Activated T-cell treated with anti-CD3 and anti-CD28 coated beads for 48 hours (primary cell): Measurements from ENCODE around the gene NTN1.

Experiments used
- DNase-seq: peaks from one replicate; pipeline ENCODE4 v3.0.0-alpha.2; 2020; ENCODE audit warnings: low read depth

The NTN1 gene

DNA sequence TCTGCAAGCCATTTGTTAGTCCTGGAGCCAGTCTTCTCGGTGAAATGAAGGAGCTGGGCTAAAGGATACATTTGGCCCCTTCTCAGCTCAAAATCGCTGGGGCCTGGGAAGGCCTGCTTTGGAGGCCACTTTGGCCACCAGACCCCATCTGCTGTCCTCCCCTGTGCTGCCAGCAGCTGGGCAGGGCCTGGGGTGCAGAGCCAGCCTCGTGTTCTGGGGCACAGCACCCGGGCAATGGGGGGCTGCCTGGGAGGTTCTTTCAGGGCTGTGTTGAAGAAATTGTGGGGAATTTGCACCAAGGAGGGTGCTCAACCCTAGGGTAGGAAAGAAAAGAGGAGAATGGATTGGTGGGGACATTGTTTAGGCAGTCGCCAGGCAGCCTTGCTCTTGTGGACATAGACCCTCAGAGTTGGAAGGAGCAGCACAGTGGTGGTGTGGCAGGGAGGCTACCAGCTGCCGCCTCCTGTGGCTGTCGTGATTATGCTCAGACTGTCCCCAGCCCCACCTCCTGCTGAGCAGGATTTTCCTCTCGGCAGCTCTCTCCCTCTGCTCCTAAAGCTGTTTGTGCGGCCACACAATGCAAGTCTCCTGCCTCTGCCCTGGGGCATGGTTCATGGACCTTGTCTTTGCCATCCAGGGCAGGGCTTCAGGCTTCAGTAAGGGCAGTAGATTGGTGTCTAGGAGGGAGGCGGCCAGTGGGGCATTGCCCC is 174.8 kb downstream of the NTN1 start:
- no peak for DNase-seq

DNA sequence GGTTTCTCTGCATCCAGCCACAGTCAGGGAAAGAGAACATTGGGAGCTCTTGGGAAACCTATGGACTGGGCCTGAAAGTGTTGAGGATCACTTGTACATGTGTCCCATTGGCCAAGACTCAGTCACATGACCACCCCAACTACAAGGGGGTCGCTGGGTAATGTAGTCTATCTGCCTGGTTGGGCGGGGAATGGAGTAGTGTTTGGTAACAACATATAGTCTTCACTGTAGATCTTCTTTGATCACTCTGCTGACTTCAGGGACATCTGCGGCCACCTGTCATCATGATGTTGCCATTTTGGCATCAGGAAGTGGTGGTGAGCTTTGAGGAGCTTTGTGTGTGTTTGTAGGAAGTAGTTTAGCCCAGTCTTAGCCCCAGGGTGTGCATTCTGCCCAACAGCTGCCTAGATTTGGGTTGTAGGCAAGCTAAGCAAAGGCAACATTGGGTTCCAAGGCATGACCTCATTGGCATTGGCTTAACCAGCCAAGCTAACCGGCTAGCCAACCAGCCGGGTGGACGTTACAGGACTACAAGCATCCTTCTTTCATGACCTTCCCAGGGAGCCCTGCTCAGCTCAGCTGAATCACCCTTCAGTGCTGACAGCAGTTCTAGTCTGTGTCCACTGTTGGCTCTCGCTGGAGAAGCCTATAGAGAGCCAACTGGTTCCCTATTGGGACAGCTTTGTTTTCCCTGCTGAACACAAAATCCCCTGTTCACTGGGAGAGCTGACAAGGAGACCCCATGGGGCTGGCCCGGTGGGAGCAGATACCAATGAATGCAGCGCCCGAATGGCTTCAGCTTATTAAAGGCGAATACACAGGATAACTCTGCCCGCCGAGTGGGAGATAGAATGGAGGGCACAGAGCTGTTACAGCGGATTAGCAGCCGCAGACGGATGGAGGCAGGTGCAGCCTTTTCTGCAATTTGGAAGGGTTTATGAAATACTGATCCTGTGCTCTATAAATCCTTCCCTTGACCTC is 178.6 kb downstream of the NTN1 start:
- no peak for DNase-seq

DNA sequence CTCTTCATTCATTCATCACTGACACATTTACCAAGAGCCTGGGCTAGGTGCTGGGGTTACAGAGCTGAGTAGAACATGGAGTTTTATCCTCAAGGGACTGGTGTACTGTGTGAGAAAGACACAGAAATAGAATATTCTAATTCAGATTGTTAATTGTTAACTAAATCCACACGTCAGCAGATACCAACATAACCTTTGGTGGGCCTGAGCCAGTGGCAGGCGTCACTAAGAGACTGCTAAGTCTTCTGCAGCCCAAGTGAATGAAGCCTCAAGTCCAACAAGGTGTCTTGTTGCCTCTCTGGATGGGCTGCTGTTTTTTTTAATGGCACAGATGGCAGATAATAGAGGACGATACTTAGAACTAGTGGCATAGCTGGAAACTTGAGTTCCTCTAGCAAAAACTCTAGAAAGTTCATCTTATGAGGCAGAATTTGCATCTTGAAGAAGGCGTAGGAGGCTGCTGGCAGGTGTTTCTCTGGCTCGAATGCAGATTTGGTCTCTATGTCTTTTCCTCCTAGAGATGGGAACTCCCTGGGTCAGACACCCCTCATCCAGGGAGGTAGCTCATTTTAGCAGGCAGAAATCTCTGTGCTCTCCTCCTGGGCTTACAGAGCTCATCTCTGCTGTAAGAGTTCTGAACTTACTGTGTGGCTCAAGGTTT is 179.5 kb downstream of the NTN1 start:
- no peak for DNase-seq

DNA sequence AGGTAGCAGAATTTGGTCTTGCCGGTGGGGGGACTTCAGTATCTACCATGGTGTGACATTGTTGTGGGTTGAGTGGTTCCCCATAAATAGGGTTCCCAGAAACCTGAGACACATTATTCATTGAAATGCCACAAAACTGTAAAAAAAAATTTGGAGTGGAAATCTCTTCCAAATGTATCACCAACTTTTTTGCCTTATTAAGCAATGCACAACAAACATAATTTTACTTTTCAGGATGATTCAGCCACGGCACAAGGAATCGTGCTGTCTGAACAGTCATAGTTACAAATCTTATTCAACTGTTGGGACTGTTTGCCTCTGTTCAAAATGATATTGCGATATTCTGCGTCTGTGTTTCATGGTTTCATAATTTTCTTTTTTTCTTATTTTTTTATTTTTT is 181.2 kb downstream of the NTN1 start:
- DNase-seq = no peak

DNA sequence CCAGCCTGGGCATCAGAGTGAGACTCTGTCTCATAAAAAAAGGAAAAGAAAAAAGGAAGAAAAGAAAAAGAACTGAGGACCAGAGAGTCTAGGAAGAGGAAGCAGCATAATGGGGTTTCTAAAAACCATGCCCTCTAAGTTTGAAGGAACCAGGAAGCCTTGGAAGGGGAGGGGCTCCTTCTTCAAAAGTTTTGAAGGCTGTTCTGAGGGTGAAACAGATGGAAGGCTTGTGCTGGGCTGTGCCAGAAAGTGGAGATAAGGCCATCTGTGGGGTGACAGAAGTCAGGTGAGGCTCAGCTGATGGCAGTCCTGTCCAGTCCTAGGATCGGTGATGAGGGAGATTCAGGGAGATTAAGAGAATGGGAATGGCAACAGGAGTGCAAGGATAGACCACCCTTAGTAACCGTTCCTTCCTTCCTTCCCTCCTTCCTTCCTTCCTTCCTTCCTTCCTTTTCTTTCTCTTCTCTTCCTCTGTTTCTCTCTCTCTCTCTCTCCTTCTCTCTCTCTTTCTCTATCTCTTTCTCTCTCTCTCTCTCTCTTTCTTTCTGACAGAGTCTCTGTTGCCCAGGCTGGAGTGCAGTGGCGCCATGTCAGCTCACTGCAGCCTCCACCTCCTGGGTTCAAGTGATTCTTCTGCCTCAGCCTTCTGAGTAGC is 182.6 kb downstream of the NTN1 start:
- DNase-seq = no peak

DNA sequence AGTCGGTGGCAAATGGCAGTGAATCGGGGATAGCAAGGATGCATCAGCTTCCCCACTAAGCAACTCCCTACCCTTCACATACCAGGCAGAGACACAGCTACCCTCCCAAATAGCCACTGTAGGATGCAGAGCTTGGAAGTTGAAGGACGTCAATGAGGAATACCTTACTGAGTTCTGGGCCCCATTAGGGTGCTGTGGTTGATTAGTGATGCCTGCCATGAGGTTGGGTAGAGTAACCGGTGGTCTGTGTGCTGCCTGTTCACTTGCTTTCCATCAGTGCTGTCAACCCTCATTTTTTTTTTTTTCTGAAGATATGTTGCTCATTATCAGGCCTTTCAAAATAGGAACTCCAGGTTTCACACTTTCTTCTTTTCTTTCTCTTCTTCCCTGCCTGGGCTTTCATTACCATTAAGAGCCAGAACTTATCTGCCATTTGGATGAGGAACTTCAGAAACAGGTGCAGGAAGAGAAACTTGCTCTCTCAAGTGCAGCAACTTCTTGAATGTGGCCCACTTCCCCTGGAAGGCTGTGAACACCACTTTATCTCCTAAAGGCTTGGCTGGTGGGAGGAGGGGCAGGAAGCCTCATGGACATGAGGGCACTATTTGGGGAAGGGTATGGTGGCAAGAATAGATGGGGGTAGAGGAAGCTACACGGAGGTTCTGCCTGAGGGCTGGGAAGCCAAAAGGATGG is 183.5 kb downstream of the NTN1 start:
- DNase-seq = no peak

DNA sequence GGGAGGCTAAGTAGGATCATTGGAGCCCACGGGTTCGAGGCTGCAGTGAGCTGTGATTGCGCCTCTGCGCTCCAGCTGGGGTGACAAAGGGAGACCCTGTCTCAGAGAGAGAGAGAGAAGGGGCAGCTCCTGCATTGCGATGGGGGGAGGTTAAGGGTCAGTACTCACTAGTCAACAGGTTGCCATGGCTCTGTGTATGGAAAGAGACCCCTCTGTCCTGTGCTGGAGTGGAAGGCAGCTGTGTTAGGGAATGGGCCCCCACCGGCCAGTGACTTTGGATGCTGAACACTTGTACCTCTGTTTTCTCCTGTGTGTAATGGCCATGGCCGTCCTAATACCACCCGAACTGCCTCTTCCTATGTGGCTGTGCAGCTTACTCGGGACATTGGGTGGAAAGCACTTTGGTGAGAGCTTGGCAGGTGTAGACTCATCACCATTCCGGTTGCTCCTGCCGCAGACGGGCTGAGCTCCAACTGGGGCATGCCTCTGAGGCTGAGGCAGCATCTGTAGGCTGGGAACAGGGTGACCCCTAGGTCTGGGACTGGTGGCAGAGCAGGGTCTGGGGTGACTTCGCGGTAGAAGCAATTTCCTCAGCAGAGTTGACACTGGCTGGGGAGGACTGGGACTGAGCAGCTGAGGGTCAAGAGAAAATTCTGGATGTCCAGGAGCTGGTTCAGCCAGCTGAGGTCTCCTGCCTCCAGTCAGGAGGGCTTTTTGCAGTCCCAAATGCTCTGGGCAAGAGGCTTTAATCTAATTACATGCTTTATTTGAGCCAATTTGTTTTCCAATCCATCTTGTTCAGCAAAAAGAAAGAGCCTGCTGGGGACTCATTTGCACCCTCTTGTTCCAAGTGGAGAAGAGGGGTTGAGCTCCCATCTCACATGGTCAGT is 184.5 kb downstream of the NTN1 start:
- DNase-seq = no peak

DNA sequence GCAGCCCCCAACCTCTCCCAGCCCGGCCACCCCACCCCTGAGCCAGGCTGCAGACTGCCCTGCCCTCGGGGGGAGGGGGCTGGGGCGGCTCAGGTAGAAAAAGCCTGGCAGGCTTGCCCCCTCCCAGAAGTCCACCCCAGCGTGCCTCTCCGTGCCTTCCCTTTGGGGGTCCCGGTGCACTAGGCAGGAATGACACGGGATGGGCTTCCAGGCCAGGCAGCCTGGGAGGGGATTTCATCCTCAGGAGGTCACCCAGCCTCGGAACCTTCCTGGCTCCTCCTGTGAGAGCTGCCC is 185.0 kb downstream of the NTN1 start:
- DNase-seq = no peak

DNA sequence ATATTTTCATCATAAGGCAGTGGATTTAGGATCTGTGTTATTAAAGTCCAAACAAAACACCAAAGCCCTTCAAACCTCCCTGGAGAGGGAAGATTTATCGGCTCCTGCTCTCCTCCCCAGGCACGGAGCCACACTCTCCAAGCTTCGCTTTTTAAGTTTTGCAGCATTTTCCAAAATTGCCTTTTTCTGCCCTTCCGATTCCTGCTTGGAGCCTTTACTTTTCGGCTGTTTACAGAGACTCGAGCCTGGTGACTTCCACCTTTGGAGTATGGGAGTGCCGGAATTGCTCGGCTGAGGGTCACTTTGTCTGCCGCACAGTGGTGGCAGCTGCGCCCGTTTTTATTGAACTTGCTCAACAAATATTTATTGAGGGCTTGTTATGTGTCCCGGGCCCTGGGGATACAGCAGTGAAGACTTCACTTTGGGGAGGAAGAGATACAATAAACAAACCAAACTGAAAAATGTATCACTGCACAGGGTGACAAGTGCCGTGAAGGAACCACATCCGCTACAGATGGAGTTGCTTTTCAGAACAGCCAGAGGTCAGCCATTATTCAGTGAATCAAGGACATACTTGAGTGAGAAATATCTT is 185.5 kb downstream of the NTN1 start:
- no peak for DNase-seq

DNA sequence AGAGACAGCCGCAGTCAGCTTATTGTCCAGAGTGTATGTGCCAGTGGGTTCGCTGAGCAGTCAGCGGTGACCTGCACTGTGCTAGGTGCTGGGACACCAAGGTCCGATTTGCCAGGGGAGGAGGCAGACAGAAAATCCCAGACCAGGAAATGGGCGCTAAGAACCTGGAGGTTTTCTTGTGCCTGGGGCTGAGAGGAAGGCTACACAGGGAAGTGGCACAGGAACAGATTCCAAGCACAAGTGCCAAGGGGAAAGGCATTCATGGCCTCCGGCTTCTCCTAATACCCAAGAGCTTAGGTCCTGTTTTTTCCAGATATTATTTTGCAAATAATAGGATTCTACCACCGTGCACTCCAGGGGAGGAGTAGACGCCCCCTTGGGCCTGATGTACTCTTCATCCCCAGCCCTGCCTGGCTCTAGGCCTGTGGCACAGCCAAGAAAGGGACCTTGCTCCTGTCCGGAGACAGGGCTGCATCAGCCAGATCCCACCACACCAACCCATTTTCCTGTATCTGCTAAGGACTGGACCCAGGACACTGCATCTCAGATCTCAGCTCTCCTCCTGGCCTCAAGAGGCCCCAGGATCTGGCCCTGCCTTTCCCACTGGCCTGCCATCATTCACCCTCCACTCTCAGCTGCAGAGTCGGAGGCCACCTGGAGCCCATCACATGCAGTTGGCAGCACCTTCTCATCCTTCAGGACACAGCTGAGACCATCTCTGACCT is 187.2 kb downstream of the NTN1 start:
- DNase-seq = no peak

DNA sequence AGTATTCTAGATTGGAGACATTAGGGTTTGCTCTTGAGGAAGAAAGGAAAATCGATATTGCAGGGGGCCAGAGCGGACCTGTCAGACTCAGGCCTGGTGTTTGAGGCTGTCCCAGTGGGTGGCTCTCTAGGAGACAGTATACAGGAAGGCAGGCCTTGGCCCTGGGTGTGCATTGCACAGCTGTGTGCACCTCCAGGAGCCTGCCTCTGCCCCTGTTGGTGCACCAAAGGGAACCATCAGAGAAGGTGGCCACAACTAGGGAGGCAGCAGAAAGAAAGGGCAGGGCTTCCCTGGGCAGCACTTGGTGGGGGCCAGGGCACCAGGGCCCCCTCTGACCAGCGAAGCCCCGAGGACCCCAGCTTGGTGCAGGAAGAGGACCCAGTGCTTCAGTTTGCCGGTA is 188.0 kb downstream of the NTN1 start:
- no peak for DNase-seq

DNA sequence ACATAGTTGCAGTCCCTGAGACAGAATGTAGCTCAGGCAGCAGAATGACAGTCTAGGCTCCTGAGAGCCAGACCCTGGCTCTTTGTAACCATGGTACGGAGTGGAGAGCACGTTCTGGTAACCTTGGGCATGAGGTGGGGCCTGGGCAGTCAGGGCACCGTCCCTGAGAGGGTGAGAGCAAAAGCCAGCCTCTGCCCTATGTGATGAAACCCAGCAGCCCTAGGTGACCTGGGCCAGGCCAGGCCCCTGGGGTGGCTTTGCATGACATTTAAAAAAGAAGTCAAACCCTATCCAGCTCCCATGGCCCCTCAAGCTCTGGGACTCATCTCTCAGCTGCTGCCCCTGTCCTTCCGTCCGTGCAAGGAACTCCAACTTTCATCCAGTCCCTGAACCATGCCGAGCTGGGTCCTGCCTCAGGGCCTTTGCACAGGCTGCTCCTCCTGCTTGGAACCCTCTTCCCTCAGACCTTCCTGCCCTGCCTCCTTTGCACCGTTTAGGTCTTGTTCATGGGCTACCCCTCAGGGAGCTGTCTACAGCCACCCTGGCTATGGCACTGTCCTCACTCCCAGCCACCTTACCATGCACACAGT is 188.6 kb downstream of the NTN1 start:
- no peak for DNase-seq

DNA sequence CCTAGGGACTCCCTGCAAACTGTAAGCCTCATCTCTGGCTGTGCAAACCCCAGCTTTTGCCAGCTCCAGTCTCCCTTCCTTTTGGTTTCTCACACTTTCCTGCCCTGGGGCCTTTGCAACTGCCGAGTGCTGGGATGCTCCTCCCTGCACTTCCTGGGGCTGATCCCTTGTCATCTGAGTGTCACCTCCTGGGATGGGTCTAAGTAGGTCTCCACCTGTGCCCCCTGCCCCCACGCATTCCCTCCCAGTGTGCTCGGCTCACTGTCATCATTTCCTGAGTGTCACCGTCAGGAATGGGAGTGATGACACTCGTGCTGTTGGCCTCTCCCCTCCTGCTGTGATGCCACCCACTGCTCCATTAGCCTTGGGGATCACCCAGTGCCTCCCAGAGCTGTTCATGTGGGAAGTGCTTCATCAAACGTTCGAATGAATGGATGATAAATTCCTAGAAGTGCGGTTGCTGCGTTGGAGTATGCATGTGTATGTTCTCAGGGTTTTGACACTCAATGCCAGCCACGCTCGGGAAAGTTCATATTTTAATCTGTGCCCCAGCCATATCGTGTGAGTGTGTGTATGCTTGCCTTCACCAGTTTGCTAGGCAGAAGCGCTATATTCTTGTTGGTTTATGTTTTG is 189.9 kb downstream of the NTN1 start:
- no peak for DNase-seq

DNA sequence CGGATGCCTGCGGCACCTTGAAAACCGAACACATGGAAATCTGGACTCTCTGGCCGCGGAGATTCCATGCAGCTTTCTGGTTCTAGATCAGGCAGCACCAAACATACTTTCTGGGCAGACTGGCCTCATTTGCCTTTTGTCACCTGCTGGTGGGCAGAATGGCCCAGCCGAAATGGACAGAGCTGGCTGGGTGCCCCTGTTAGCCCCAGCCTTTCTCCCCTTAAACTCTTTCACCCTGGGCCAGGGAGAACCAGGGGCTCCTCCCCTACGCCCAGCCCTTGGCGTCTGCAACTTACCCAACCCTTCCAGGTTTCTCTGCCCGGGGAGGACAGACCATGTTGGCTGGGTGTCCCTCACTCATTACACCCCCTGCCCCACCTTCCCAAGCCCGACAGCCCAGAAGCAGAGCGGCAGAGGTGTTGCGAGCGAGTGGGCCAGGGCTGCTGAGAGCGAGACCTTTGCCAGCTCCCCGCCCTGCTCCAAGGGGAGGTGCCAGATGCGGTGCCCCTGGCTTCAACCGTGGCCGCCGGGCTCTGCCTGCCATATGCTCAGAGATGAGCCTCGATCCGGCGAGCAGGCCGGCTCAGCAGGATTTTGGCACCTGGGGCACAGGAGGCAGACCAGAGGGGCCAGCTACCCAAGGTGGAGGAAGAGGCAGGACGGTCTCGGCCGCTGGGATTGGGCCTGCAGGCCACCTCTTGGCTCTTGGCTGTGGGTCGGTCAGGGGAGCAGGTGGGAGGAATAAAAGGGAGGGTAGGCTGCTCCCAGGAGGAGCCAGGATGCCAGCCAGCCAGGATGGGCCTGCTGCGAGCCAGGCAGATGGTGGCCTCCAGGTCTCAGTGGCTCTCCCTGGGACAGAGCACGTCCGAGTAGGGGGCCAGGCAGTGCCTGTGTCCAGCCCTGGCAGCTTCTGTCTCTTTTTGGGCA is 191.3 kb downstream of the NTN1 start:
- no peak for DNase-seq

DNA sequence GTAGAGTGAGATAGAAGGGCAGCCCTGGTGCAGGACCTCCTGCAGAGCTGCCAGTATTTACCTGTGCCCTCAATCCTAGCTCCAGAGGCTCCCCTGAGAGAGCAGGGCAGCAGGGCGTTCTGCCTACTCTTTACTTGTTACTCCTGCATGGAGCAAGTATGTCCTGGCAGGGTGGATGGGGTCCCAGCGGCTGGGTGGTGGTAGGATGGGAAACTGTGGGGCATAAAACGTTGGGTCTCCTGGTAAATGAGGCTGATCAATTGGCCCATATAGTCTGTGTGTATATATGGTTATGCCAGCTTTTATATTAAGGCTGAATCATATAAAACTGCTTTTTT is 192.0 kb downstream of the NTN1 start:
- DNase-seq = no peak

DNA sequence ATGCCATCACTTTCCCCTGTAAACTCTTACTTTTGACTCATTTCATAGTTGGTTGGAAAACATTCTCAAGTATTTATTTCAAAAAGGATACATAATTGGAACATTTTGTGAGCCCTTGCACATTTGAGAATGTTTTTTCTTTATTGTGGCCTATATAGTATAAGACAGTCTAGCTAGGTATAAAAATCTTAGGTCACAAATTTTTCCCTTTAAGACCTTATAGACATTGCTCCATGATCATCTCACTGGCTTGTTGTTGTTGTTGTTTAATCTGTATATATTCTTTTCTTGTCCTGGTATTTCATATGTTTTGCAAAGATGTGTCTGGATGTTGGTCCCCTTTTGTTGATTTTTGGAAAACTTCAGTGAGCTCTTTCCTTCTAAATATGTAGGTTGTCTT is 194.2 kb downstream of the NTN1 start:
- no peak for DNase-seq

DNA sequence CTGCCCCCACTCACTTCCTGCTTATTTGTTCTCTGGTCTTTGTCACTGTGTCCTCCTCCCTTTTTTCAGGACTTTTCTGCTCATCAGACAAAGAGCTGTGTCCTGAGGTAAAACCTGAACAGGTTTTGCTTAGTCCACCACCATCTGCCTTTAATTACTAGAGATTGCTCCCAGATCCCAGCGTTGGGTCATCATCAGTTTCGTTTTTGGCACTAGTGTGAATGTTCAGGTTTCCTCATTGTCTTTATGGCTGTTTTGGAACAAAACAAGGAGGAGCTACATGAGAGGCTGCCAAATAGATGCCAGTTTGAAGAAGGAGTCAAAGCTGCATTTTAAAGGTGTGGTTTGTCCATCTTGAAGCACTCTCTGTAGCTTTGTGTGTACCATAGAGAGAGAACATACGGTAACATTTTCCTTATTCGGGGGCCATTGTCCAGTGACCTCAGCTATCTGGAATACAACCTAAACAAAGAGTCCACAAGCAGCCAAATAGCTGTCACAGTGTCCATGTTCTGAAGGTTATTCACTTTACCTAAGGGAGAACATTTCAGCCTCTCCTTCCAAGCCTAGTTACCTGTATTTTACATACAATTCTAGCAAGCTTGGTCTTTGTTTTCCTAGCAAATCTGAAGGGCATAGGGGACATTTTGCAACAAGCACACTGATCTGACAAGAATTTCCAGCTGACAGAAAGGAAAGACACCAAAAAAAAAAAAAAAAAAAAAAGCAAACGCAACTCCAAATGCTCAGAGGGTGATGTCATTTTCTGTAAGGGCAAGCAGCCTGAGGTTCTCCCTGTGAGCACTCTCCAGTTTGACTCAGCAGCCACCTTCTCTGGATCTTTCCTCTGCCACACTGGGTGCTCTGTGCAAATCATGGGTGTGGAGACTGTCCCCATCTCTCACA is 196.1 kb downstream of the NTN1 start:
- DNase-seq = no peak
